Nephron progenitor cell (in vitro differentiated cells): ENCODE results near the gene ZMYND12.
"Not testable (repeated sequence)": the region's sequence is repeated elsewhere in the genome, so short reads cannot be mapped to it uniquely, and the experiment has no call there.

ENCODE experiments used
- DNase-seq: peaks from one replicate; pipeline ENCODE4 v3.0.0; 2021
- H3K27ac Mint-ChIP-seq: 2 replicates; pipeline ENCODE4 v1.8.0; 2021; ENCODE audit warnings: mild to moderate bottlenecking, moderate library complexity, mixed read lengths
- H3K27me3 Mint-ChIP-seq: 2 replicates; pipeline ENCODE4 v1.8.0; 2021; ENCODE audit warnings: mild to moderate bottlenecking, low read depth, mixed read lengths; ENCODE audit not compliant: poor library complexity
- H3K36me3 Mint-ChIP-seq: 2 replicates; pipeline ENCODE4 v1.8.0; 2021; ENCODE audit warnings: low read depth, mixed read lengths
- H3K4me1 Mint-ChIP-seq: 2 replicates; pipeline ENCODE4 v1.8.0; 2021; ENCODE audit warnings: mixed read lengths
- H3K4me3 Mint-ChIP-seq: 2 replicates; pipeline ENCODE4 v1.8.0; 2021; ENCODE audit warnings: mild to moderate bottlenecking, moderate library complexity, mixed read lengths
- H3K9me3 Mint-ChIP-seq: 2 replicates; pipeline ENCODE4 v1.8.0; 2021; ENCODE audit warnings: mild to moderate bottlenecking, moderate library complexity, mixed read lengths
- TF ChIP-seq, protein P1 (sequence below): fragments of 200-600 bp; sonication (generic); IDR thresholded peaks from 2 replicates; pipeline ENCODE4 v1.5.0; 2021; ENCODE audit warnings: antibody characterized with exemption

Gene ZMYND12

DNA sequence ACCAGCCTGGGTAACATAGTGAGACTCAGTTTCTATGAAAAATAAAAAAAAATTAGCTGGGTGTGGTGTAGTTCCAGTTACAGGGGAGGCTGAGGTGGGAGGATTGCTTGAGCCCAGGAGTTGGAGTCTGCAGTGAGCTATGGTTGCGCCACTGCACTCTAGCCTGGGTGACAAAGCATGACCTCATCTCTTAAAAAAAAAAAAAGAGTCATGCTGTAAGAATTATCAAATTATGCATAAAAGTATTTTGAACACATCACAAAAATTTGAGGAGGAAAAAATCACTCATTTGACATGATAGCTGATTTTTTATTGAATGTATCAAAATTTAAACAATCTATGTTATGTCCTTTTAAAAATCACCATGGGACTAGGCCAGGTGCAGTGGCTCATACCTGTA is 25.1 kb upstream of the ZMYND12 start:
- no peak for DNase-seq
- Mint-ChIP-seq H3K27me3 (peaks cover 8% of the 10 kb centered on the region), H3K27ac (no peak overlapping the region), H3K36me3 (no peaks in the 10 kb centered on the region), H3K4me1 (no peaks in the 10 kb centered on the region), H3K4me3 (no peak overlapping the region), H3K9me3 (no peaks in the 10 kb centered on the region)
- TF ChIP-seq, protein P1, sequence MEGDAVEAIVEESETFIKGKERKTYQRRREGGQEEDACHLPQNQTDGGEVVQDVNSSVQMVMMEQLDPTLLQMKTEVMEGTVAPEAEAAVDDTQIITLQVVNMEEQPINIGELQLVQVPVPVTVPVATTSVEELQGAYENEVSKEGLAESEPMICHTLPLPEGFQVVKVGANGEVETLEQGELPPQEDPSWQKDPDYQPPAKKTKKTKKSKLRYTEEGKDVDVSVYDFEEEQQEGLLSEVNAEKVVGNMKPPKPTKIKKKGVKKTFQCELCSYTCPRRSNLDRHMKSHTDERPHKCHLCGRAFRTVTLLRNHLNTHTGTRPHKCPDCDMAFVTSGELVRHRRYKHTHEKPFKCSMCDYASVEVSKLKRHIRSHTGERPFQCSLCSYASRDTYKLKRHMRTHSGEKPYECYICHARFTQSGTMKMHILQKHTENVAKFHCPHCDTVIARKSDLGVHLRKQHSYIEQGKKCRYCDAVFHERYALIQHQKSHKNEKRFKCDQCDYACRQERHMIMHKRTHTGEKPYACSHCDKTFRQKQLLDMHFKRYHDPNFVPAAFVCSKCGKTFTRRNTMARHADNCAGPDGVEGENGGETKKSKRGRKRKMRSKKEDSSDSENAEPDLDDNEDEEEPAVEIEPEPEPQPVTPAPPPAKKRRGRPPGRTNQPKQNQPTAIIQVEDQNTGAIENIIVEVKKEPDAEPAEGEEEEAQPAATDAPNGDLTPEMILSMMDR = no peak

DNA sequence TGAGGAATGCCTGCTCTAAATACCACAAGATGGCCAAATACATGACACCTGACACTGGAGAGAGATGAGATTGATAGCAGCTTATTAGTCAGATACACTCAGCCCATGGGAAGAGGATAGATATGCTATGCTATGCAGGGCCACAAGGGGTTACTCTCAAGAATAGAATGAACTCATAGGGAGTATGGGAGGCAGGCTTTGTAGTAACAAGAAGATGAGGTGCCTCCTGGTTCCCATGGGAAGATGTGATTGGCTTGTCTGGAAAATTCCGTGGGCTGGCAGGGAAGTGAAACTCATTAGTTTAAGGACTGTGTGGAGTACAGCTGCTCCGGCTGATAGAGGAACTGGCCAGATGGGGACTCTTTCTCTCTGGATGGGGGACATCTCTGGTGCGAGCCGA is 23.8 kb upstream of the ZMYND12 start:
- DNase-seq = peak; percentile 3
- H3K27ac Mint-ChIP-seq = no peak overlapping the region
- peaks cover 11% of the 10 kb centered on the region for H3K27me3 Mint-ChIP-seq
- no peak overlapping the region for H3K4me3 Mint-ChIP-seq
- TF ChIP-seq, protein P1 = no peak
- H3K4me1 Mint-ChIP-seq = no peaks in the 10 kb centered on the region
- no peaks in the 10 kb centered on the region for H3K36me3 Mint-ChIP-seq
- no peaks in the 10 kb centered on the region for H3K9me3 Mint-ChIP-seq

DNA sequence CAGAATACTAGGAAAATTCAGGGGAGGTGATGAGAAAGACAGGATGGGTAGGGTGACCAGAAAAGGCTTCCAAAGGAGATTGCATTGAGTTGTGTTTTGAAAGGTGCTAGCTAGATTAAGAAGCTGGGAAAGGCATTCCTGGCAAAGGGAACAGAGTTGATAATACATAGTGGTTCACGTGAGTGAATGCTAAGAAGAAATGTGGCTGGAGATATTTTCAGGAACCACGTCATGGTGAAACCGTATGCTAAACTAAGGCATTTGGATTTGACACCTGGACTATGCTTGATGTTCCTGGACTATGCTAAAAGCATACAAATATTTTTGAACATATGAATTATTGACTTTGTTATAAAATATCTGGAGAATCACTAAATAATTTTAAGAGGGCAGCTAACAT is 22.0 kb upstream of the ZMYND12 start:
- Mint-ChIP-seq H3K4me1 (no peaks in the 10 kb centered on the region), H3K9me3 (no peaks in the 10 kb centered on the region), H3K36me3 (no peaks in the 10 kb centered on the region), H3K27ac (no peak overlapping the region), H3K27me3 (peaks cover 11% of the 10 kb centered on the region), H3K4me3 (no peak overlapping the region)
- no peak for DNase-seq
- TF ChIP-seq, protein P1 = no peak

DNA sequence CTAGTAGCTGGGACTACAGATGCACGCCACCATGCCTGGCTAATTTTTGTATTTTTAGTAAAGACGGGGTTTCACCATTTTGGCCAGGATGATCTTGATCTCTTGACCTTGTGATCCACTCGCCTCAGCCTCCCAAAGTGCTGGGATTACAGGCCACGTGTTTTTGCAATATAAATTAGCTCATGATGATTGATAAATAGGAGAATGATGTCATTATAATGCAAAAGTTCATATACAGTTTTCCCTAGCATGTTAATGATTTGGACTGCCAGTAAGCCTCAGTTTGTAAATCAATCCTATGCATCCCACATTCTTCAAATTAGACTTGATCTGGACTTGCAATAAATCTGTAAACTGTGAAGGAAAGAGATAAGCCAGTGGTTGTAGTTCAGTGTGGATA is 21.5 kb upstream of the ZMYND12 start:
- not testable (repeated sequence) for H3K27ac Mint-ChIP-seq, H3K4me3 Mint-ChIP-seq, H3K9me3 Mint-ChIP-seq, H3K4me1 Mint-ChIP-seq, DNase-seq, H3K36me3 Mint-ChIP-seq
- peaks cover 11% of the 10 kb centered on the region for H3K27me3 Mint-ChIP-seq

DNA sequence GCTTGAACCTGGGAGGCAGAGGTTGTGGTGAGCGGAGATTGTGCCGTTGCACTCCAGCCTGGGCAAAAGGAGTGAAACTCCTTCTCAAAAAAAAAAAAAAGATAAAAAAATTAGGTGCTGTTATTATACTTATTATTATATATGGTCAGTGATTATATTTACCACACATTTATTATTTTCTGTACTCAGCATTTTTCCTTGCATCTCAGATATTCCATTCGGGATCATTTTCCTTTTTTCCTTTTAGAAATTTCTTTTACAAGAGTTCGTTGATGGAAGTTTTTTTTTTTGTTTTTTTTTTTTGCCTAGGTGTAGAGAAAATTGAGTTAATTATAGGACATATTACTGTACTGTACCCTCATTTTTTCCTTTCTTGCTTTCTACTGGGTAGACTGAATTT is 20.8 kb upstream of the ZMYND12 start:
- TF ChIP-seq, protein P1 = no peak
- Mint-ChIP-seq H3K36me3 (no peaks in the 10 kb centered on the region), H3K9me3 (no peaks in the 10 kb centered on the region), H3K4me3 (no peak overlapping the region), H3K27ac (no peak overlapping the region), H3K4me1 (no peaks in the 10 kb centered on the region), H3K27me3 (peaks cover 11% of the 10 kb centered on the region)
- DNase-seq = no peak

DNA sequence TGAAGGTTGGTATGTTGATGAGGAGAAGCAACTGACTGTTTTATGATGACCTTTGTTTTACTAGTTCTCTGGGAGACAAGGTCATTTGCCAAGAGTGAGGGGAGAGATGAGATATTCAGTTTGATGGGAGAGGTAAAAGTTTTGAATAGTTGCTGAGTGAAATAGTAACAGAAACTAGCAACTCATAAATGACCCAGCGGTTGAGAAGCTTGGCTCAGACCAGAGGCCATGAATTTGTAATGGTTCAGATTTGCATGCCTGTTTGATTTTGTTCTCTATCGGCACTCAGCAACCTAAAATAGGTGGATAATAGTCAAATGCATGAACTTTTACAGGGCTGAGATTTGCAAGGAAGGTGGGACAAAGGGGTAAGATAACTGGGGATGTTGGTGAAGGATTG is 13.9 kb upstream of the ZMYND12 start:
- DNase-seq = no peak
- Mint-ChIP-seq H3K27ac (no peak overlapping the region), H3K36me3 (no peaks in the 10 kb centered on the region), H3K9me3 (no peaks in the 10 kb centered on the region), H3K4me3 (no peak overlapping the region), H3K27me3 (peaks cover 33% of the 10 kb centered on the region), H3K4me1 (peaks cover under 1% of the 10 kb centered on the region)
- TF ChIP-seq, protein P1 = no peak
